Lung (tissue), 12 donors: Measurements from ENCODE around the gene BCL2L11. TPM values are rescaled to one million over a fixed set of nuclear protein-coding genes. Genes with fewer than 3 reads are reported as not detected.

Source experiments
- ATAC-seq: fragments of 200-7000 bp; cut with Tn5 transposase; one replicate; pipeline ENCODE4 v1.9.1; 2020; ENCODE audit warnings: moderate number of reproducible peaks; ENCODE audit not compliant: insufficient read depth, low FRiP score
- DNase-seq, 3 donors: peaks; one replicate each; pipeline ENCODE4 v3.0.0-alpha.2; 2013 to 2017
- H3K27ac ChIP-seq, 2 donors: one replicate each; pipeline ENCODE4 v1.5.1; 2013; ENCODE audit warnings: mild to moderate bottlenecking in 2 of 2, moderate library complexity in 2 of 2, control low read depth in 1 of 2, inconsistent platforms in 1 of 2, low read depth in 1 of 2, low read length in 1 of 2
- H3K27me3 ChIP-seq, 3 donors: one replicate each; pipeline ENCODE4 v1.5.1; 2013; ENCODE audit warnings: low read length in 2 of 3; ENCODE audit not compliant: control insufficient read depth in 3 of 3, insufficient read depth in 3 of 3
- H3K36me3 ChIP-seq, 4 donors: one replicate each; pipeline ENCODE4 v1.5.1; 2013; ENCODE audit warnings: low read length in 4 of 4, mild to moderate bottlenecking in 1 of 4, moderate library complexity in 1 of 4; ENCODE audit not compliant: control insufficient read depth in 4 of 4, insufficient read depth in 4 of 4
- H3K4me1 ChIP-seq, 5 donors: one replicate each; pipeline ENCODE4 v1.5.1; 2013; ENCODE audit warnings: low read length in 5 of 5, mild to moderate bottlenecking in 2 of 5, moderate library complexity in 1 of 5; ENCODE audit not compliant: control insufficient read depth in 5 of 5, insufficient read depth in 5 of 5
- H3K4me3 ChIP-seq: one replicate; pipeline ENCODE4 v1.5.1; 2013; ENCODE audit warnings: mild to moderate bottlenecking, control low read depth, moderate library complexity
- H3K9ac ChIP-seq, 2 donors: one replicate each; pipeline ENCODE4 v1.5.1; 2013; ENCODE audit warnings: low read length in 2 of 2, control low read depth in 1 of 2; ENCODE audit not compliant: insufficient read depth in 1 of 2
- H3K9me3 ChIP-seq, 4 donors: one replicate each; pipeline ENCODE4 v1.5.1; 2013; ENCODE audit warnings: low read length in 3 of 4, mild to moderate bottlenecking in 1 of 4, moderate library complexity in 1 of 4; ENCODE audit not compliant: control insufficient read depth in 4 of 4, insufficient read depth in 3 of 4
- CTCF ChIP-seq: IDR thresholded peaks from 2 replicates; pipeline ENCODE4 v1.5.1; 2012; ENCODE audit warnings: mild to moderate bottlenecking; ENCODE audit errors: control extremely low read depth, extremely low read depth
- WGBS, 2 donors: extraction: QIAGEN DNeasy Blood & Tissue Kit; methylation state at CpG; one replicate each; pipeline ENCODE4 v1.1.7; 2013; 5-methylcytosine and 5-hydroxymethylcytosine counted together
- polyA plus RNA-seq, 2 donors: library from polyadenylated mRNA; stranded (reverse); fragments of 200-250 nt; gene quantifications; one replicate each; pipeline ENCODE4 v1.2.1, GENCODE V29; 2013
- total RNA-seq, 2 donors: library from RNA; depleted of rRNA in 1 of 2; stranded (reverse); fragments of >200 nt in 1 of 2; gene quantifications; one replicate each; pipeline ENCODE4 v1.2.1, GENCODE V29; 2014 to 2021
- donor health status: control.
- donor health status: control.
- donor health status: Bipolar disorder and iron deficiency.
- donor health status: healthy.
- donor health status: DM: yes; HTN: yes; CAD: no.

Gene BCL2L11
- total and polyA plus RNA-seq, 4 donors, result 3.8 to 24.2 (median 12.6) TPM

- no peak for TF ChIP-seq CTCF
- Histone ChIP-seq H3K4me1 (no peaks in the 10 kb centered on the region), H3K36me3 (no peaks in the 10 kb centered on the region), H3K9ac (no peak overlapping the region), H3K4me3 (no peak overlapping the region), H3K27me3 (no peaks in the 10 kb centered on the region), H3K27ac (no peak overlapping the region), H3K9me3 (no peaks in the 10 kb centered on the region)
- DNase-seq, result no peak
- 84 to 90% methylated on average over 5 of the region's 5 CpGs for WGBS, 2 donors
- ATAC-seq, result no peak
Observed at GRCh38 chr2:111100087-111100764, 20.5 kb upstream of the BCL2L11 start.

- Histone ChIP-seq H3K27ac (no peak overlapping the region), H3K9ac (no peak overlapping the region), H3K27me3 (no peaks in the 10 kb centered on the region), H3K4me3 (no peak overlapping the region), H3K4me1 (no peaks in the 10 kb centered on the region), H3K9me3 (no peaks in the 10 kb centered on the region), H3K36me3 (no peaks in the 10 kb centered on the region)
- DNase-seq (no peak), ATAC-seq (no peak)
- TF ChIP-seq CTCF, result no peak
- 76% methylated on average over 5 of the region's 5 CpGs for WGBS, 2 donors
Observed at GRCh38 chr2:111100765-111101162, 19.9 kb upstream of the BCL2L11 start.

- Histone ChIP-seq H3K4me3 (no peak overlapping the region), H3K27me3 (no peaks in the 10 kb centered on the region), H3K36me3 (no peaks in the 10 kb centered on the region), H3K9ac (no peak overlapping the region), H3K4me1 (no peaks in the 10 kb centered on the region), H3K9me3 (no peaks in the 10 kb centered on the region), H3K27ac (no peak overlapping the region)
- TF ChIP-seq CTCF, result no peak
- DNase-seq (no peak), ATAC-seq (no peak)
- 83 to 96% methylated on average over 2 of the region's 2 CpGs for WGBS, 2 donors
Observed at GRCh38 chr2:111101592-111101991, 19.1 kb upstream of the BCL2L11 start.

- ATAC-seq, result no peak
- no peaks in the 10 kb centered on the region for H3K36me3 ChIP-seq
- H3K4me1 ChIP-seq, result no peaks in the 10 kb centered on the region
Observed at GRCh38 chr2:111102216-111102615, 18.5 kb upstream of the BCL2L11 start.

More at GRCh38 chr2:111102216-111102615, 18.5 kb upstream of the BCL2L11 start:
- no peak for TF ChIP-seq CTCF
- no peak overlapping the region for H3K4me3 ChIP-seq
- H3K27ac ChIP-seq, result no peak overlapping the region
- DNase-seq, result no peak
- no peak overlapping the region for H3K9ac ChIP-seq
- H3K9me3 ChIP-seq, result no peaks in the 10 kb centered on the region
- 90 to 95% methylated on average over 2 of the region's 2 CpGs for WGBS, 2 donors
- H3K27me3 ChIP-seq, result no peaks in the 10 kb centered on the region
